Heart left ventricle (tissue), 13 donors: ENCODE results near the gene B3GNT2.

ENCODE experiments used
- CTCF ChIP-seq, 12 donors: fragments of 200-600 bp; sonication (generic) in 4 of 12; IDR thresholded peaks; one replicate each; pipeline versions ENCODE4 v1.5.0 to v1.8.0; 2018 to 2022; ENCODE audit warnings: antibody characterized with exemption in 12 of 12, mild to moderate bottlenecking in 5 of 12
- POLR2A ChIP-seq, 2 donors: fragments of 450-650 bp; IDR thresholded peaks; one replicate each; pipeline ENCODE4 v1.6.1; 2017; ENCODE audit warnings: antibody characterized with exemption in 2 of 2, mild to moderate bottlenecking in 2 of 2, moderate library complexity in 2 of 2
- donor health status: ischemic (EF 13 %, LVEDD 7.1; RV severe dilation, severe dysfunction).
- donor health status: DM: no; HTN: yes; CAD: no.
- donor health status: DM: no; HTN: no; CAD: no.
- donor health status: ischemic (EF 25% LVEDD 6.9; RV normal size, moderate dysfunction).
- donor health status: ischemic (EF 25% LVEDD 5.7; RV mildly dilated, moderate dysfunction).
- donor health status: ischemic (EF 35%, LVEDD 5.7; RV mildly dilated, moderate dysfunction).
- donor health status: nonischemic (EF 11% LVEDD 7.7; RV severe dilation, severe dysfunction).
- donor health status: DM: yes; HTN: yes; CAD: no.
- donor health status: PGD.
- donor health status: ischemic (EF 29% LVEDD 5.4; RV normal size, mild dysfunction).
- donor health status: nonischemic (EF 23%, LVEDD 6.1; RV moderate dilation, normal function).

GRCh38 chr2:62156861-62157496, 38.9 kb upstream of the B3GNT2 start:
- no peak for TF ChIP-seq CTCF (IDR thresholded peaks at IDR 0.05)
- TF ChIP-seq POLR2A (IDR thresholded peaks at IDR 0.05) = no peak
